Putamen (tissue), 1 donor: ENCODE data around the gene UBE2E2.

Source experiments
- DNase-seq: peaks from one replicate; pipeline ENCODE4 v3.0.0-alpha.2; 2016; ENCODE audit warnings: low spot score

Gene UBE2E2

DNA sequence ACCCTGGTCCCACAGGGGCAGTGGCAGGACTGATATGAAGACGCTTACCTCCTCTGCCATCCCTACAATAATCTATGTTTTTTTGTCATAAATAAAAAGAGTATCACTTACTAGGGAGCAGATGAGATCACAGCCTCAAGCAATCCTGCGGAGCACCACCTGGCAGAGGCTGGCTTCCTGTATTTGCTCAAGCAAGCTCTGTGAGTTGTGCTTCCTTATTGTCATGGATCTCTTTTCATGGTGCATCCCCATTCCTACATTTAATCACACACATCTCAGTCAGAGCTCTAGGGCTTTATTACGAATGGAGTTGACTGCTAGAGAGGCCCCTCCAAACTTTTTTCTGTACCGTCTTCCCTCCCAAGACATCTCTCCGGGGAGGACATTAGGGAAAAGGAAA is 186.0 kb downstream of the UBE2E2 start:
- no peak for DNase-seq

- no peak for DNase-seq
Measured at GRCh38 chr3:23389686-23390085, 186.6 kb downstream of the UBE2E2 start.

- no peak for DNase-seq
Measured at GRCh38 chr3:23390446-23390845, 187.3 kb downstream of the UBE2E2 start.

- no peak for DNase-seq
Measured at GRCh38 chr3:23390989-23391553, 187.9 kb downstream of the UBE2E2 start.

- no peak for DNase-seq
Measured at GRCh38 chr3:23395115-23395514, 192.0 kb downstream of the UBE2E2 start.

DNA sequence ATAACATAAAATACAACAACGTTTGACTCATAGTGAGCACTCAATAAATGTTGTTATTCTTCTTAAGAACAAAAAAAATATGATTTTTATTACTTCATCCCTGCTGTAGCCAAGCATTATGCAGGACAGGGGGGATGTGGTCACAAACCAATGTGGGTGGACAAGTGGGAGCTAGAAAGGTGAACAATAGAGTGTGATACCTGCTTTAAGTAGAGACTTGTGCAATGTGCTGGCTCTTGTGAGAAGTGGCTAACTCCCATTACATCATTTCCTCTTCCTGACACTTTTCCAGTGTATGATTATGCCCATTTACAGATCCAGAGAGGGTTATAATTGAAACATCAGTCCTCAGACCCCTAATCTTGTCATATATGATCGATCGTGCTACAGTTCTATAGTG is 193.6 kb downstream of the UBE2E2 start:
- DNase-seq = no peak

GRCh38 chr3:23399221-23399620 is 196.1 kb downstream of the UBE2E2 start:
- DNase-seq = no peak

DNA sequence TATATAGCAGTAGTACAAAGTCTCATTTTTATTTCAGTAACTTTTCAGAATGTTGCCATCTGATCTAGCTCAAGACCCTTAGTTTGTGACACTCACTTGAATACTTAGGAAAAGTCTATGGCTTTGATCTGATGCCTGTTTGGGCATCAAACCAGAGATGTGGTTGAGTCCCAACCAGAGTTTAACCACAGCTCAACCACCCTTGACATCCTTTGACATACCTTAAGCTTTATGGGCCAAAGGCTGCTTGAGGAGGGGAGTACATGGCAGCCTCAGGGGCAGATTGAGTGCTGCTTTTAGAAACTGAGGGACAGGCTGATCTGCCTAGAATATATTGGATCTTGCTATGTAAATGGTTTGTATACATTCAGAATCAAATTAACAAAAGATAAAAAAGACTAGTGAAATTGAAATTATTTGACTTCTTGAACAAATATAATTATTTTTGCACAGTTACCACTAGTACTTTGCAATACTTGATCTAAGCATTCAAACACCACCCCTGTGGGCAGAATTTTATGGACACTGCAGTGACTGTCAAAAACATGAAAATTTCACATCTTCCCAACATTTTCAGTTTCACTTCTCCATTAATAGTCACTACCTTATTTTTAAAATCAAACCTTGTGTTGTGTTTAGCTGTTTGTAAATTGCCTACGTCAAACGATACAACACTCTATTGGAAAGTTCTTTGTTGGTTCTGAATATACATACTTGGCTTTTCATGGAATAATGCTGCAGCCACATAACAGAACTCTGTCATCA is 199.8 kb downstream of the UBE2E2 start:
- DNase-seq = no peak

DNA sequence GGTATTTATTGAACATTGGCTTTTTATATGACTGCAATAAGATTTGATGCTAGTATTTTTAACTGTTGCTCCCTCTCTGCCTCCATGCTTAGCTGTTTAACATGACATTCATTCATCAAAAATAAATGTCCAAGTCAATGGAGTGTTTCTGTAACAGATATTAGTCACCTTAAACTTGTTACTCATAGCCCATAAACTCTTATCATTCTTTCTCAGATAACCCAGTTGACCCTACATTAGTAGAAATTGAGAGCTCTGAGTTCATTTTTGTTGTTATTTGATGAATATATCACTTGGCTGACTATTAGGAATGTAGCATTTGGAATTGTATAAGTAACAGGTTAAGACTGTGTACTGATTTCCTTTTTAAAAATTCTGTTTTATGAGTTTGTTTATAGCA is 201.1 kb downstream of the UBE2E2 start:
- no peak for DNase-seq

DNA sequence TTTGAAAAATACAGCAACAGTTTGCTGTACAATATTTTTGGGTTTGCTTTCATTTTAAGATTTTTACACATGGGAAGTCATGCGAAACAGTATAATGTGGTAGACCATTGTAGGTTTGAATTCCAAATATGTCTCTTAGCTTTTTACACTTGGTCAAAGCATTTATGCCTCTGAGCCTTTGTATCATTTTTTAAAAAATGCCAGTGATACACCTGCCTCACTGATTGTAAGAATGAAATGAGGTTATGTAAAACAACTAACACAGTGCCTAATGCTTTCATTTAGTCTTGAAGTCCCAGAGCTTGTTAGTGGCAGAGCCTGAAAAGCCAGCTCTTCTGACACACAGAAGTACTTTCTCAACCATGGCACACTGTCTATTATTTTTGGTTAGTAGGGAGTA is 202.0 kb downstream of the UBE2E2 start:
- DNase-seq = no peak

DNA sequence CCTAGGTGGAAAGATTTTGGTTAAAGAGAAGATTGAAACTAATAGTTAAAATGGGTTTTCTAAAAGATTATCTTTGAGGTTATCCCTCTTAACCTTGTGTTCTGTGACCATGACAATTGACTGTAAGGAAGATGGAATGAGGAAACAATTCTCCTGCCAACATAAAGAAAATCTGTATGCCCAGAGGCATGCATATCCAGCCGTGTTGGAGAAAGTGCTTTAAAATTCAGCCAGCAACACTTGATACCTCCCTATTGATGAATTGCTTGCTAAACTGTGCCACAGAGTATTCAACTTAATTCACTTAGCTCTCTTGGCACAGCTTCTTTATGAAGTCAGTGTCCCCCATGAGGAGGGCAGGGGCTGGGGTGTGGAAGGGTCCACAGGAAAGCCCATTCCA is 203.5 kb downstream of the UBE2E2 start:
- DNase-seq = no peak

DNA sequence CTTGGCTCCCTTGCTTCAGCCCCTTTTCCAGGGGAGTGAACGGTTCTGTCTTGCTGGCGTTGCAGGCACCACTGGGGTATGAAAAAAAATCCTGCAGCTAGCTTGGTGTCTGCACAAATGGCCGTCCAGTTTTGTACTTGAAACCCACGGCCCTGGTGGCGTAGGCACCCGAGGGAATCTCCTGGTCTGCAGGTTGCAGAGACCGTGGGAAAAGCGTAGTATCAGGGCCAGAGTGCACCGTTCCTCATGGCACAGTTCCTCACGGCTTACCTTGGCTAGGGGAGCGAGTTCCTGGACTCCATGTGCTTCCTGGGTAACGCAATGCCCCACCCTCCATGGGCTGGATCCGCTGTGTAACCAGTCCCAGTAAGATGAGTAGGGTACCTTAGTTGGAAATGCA is 214.9 kb downstream of the UBE2E2 start:
- DNase-seq = no peak

DNA sequence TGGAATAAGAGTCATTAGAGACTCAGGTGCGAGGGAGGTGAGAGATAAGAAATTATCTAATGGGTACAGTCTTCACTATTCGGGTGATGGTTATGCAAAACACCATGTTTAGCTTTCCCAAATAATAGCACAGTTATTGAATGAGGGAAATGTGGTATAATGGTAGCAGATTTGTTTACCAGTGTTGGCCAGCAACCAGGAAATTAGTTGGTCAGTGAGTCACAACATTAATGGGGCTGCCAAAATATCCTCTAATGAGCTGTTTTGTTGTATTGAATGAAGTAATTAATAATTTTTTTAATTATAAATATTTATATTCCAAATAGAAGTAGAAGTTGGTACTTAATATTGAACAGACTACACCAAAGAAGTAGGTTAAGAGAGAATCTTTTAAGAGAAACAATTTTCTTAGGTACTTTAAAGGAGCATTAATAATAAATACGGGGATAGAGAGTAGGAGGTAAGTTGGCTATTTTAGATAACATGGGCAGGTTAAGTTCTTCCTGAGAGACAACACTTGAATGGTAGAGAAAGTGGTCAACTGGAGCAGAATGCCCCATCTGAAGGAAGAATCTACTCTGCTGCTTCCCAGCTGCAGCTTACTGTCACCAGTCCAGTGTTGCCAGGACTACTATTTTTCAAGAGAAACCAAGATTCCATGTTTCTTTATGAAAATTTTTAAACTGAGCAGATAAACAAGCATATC is 218.8 kb downstream of the UBE2E2 start:
- no peak for DNase-seq

DNA sequence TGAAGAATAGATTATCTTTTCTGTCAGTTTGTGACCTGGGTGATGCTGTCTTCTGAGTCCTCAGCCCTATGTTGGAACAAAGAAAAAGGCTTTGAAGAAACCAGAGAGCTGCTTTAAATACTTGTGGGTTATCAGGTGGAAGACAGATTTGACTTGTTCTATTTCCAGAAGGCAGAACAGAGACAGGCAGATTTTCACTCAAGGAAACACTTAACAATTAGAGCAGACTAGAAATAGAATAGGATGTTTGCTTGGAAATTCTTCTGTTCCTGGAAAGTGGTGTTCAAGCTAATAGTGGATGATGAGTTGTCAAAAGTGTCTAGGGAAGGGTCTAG is 219.4 kb downstream of the UBE2E2 start:
- DNase-seq = no peak

GRCh38 chr3:23425410-23425809 is 222.3 kb downstream of the UBE2E2 start:
- DNase-seq = no peak

GRCh38 chr3:23430781-23431398 is 227.8 kb downstream of the UBE2E2 start:
- no peak for DNase-seq

GRCh38 chr3:23431764-23432163 is 228.6 kb downstream of the UBE2E2 start:
- no peak for DNase-seq

DNA sequence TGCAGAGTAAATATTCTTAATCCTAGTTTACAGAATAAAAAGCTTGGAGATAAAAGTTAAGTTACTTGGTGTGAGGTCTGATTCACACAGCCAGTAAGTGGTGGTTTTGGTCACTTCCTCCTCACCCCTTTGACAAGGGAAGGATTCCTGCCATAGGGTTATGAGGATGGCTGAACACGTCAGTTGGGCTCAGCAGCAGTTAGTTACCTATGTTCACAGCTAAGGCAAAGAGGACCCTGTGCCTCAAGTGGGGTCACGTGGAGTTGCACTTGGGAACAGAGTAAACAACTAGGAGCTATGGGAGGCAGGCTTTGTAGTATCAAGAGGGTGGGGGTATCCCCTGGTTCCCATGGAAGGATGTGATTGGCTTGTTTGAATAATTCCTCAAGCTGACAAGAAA is 232.2 kb downstream of the UBE2E2 start:
- DNase-seq = no peak

GRCh38 chr3:23435904-23436303 is 232.8 kb downstream of the UBE2E2 start:
- no peak for DNase-seq

DNA sequence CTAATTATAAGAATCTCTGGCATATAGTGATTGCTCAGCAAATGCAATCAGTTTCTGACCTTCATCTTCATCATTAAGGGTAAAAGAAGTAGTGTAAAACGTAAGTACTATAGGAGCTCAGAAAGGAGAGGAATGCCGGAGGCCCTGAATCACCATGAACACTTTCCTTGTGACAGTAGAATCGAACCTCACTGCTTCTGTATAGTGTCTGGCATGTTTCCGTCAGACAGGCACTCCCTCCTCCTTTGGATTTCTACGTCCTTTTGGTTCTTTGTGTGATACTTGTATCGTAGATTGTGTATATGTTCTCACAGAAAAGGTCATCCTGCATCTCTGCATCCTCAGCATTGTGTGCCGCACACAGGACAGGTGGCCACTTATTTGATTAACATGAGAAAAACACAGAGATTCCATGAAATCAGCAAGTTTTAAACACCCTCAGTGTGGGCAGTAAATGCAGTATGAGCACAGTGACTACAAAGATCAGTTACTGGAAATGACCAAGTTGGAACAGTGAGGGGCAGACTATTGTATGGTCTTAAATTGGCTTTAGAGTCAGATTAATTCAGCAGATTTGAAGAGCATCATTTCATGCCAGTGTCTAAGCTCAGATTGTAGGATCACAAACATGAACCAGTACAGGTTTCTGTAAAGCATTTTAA is 234.5 kb downstream of the UBE2E2 start:
- no peak for DNase-seq

- no peak for DNase-seq
Measured at GRCh38 chr3:23438657-23439056, 235.5 kb downstream of the UBE2E2 start.

DNA sequence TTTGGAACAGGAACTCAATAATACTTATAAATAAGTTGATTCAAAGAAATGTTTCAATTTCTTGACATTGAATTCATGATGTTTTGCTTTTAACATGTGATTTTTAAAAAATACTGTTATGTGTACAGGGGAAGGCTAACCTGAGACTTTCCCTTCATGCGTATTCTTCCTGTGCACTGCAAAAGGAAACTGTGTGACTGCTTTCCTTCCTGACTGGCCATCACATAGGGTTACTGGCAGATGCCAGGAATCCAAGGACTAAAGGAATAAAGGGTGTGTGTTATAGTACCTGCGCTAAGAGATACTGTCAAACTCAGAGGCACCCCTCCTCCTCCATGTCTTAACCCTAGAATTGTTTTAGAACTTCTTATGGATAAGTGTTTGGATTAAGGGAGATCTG is 236.0 kb downstream of the UBE2E2 start:
- no peak for DNase-seq
